ENCODE measurements around the gene ZNF562.

DNA sequence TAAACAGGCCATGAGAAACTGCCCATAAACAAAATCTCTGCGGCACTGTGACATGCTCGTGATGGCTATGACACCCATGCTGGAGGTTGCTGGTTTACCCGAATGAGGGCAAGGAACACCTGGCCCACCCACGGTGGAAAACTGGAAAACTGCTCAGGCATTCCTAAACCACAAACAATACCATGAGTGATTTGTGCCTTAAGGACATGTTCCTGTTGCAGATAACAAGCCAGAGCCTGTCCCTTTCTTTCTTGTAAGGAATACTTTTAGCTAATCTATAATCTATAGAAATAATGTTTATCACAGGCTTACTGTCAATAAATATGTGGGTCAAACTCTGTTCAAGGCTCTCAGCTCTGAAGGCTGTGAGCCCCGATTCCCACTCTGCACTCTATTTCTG lies 66.0 kb downstream of the ZNF562 start:
- TF ChIP-seq, protein P1, sequence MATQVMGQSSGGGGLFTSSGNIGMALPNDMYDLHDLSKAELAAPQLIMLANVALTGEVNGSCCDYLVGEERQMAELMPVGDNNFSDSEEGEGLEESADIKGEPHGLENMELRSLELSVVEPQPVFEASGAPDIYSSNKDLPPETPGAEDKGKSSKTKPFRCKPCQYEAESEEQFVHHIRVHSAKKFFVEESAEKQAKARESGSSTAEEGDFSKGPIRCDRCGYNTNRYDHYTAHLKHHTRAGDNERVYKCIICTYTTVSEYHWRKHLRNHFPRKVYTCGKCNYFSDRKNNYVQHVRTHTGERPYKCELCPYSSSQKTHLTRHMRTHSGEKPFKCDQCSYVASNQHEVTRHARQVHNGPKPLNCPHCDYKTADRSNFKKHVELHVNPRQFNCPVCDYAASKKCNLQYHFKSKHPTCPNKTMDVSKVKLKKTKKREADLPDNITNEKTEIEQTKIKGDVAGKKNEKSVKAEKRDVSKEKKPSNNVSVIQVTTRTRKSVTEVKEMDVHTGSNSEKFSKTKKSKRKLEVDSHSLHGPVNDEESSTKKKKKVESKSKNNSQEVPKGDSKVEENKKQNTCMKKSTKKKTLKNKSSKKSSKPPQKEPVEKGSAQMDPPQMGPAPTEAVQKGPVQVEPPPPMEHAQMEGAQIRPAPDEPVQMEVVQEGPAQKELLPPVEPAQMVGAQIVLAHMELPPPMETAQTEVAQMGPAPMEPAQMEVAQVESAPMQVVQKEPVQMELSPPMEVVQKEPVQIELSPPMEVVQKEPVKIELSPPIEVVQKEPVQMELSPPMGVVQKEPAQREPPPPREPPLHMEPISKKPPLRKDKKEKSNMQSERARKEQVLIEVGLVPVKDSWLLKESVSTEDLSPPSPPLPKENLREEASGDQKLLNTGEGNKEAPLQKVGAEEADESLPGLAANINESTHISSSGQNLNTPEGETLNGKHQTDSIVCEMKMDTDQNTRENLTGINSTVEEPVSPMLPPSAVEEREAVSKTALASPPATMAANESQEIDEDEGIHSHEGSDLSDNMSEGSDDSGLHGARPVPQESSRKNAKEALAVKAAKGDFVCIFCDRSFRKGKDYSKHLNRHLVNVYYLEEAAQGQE (IDR thresholded peaks at IDR 0.05; ENCODE audit: low read depth), result no peak
- TF ChIP-seq, protein P2, sequence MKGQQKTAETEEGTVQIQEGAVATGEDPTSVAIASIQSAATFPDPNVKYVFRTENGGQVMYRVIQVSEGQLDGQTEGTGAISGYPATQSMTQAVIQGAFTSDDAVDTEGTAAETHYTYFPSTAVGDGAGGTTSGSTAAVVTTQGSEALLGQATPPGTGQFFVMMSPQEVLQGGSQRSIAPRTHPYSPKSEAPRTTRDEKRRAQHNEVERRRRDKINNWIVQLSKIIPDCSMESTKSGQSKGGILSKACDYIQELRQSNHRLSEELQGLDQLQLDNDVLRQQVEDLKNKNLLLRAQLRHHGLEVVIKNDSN (IDR thresholded peaks at IDR 0.05), result no peak
- TF ChIP-seq EP300 (IDR thresholded peaks at IDR 0.05; ENCODE audit: borderline replicate concordance) (no peak), YY1 (IDR thresholded peaks at IDR 0.05; ENCODE audit: low read depth) (no peak), RAD21 (IDR thresholded peaks at IDR 0.05; ENCODE audit: low read depth) (no peak), TAF1 (IDR thresholded peaks at IDR 0.05; ENCODE audit: low read depth) (no peak), CREB1 (IDR thresholded peaks at IDR 0.05; ENCODE audit: low read depth) (no peak), FOXM1 (IDR thresholded peaks at IDR 0.05; ENCODE audit: borderline replicate concordance, low read depth) (no peak), NFIC (IDR thresholded peaks at IDR 0.05) (no peak), TCF12 (IDR thresholded peaks at IDR 0.05; ENCODE audit: low read depth) (no peak)
- TF ChIP-seq, protein P3, sequence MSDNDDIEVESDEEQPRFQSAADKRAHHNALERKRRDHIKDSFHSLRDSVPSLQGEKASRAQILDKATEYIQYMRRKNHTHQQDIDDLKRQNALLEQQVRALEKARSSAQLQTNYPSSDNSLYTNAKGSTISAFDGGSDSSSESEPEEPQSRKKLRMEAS (IDR thresholded peaks at IDR 0.05), result no peak

Measured in Ishikawa (cell line).